Measurements from ENCODE around the gene NRM. TPM values are rescaled to one million over a fixed set of nuclear protein-coding genes. Genes with fewer than 3 reads are reported as not detected.

Gene NRM
- polyA plus RNA-seq, 1 donor from 2014 or later = 7.1 TPM

Small RNA genes lying within 50 kb of the gene (small RNA-seq; reads per million reads assigned to genes)
- 0 to 1.2 (median 0) reads per million in 3 experiments for gene RF00019

Other genes starting within 250 kb of the NRM start
- 0.14 and 0.51 TPM in 2 replicates for gene HLA-E, start 201.5 kb downstream of the NRM start, polyA plus RNA-seq
- gene GNL1, start 134.5 kb downstream of the NRM start, polyA plus RNA-seq = 32.1 and 38.9 TPM in 2 replicates
- 11.7 and 13.0 TPM in 2 replicates for gene PRR3, start 133.7 kb downstream of the NRM start, polyA plus RNA-seq
- gene ABCF1, start 119.5 kb downstream of the NRM start, polyA plus RNA-seq = 17.6 and 19.5 TPM in 2 replicates
- 13.7 and 18.8 TPM in 2 replicates for gene PPP1R10, start 73.7 kb downstream of the NRM start, polyA plus RNA-seq
- 77.7 and 106 TPM in 2 replicates for gene MRPS18B, start 73.1 kb downstream of the NRM start, polyA plus RNA-seq
- gene ATAT1, start 64.1 kb downstream of the NRM start, polyA plus RNA-seq = 54.9 and 70.4 TPM in 2 replicates
- 8.5 and 12.4 TPM in 2 replicates for gene C6orf136, start 43.9 kb downstream of the NRM start, polyA plus RNA-seq
- gene DHX16, start 18.0 kb downstream of the NRM start, polyA plus RNA-seq = 29.1 and 31.9 TPM in 2 replicates
- 50.6 and 55.1 TPM in 2 replicates for gene PPP1R18, start 4.3 kb downstream of the NRM start, polyA plus RNA-seq
- gene MDC1, start 26.3 kb upstream of the NRM start, polyA plus RNA-seq = 4.3 and 8.1 TPM in 2 replicates
- gene TUBB, start 29.4 kb upstream of the NRM start, polyA plus RNA-seq = 711 and 792 TPM in 2 replicates
- gene FLOT1, start 51.7 kb upstream of the NRM start, polyA plus RNA-seq = 72.7 and 84.7 TPM in 2 replicates
- gene IER3, start 53.6 kb upstream of the NRM start, polyA plus RNA-seq = 1.3 and 3.0 TPM in 2 replicates
- gene DDR1, start 193.5 kb upstream of the NRM start, polyA plus RNA-seq = 196 and 250 TPM in 2 replicates
- 87.7 and 101 TPM in 2 replicates for gene GTF2H4, start 217.2 kb upstream of the NRM start, polyA plus RNA-seq
- 93.4 and 125 TPM in 2 replicates for gene VARS2, start 223.3 kb upstream of the NRM start, polyA plus RNA-seq
- gene SFTA2, start 241.2 kb upstream of the NRM start, polyA plus RNA-seq = not detected in 2 replicates
- gene MUCL3, start 250.0 kb upstream of the NRM start, polyA plus RNA-seq = not detected in 2 replicates